Raji (cell line): ENCODE results near the gene SECTM1.

Experiments used
- POLR2A ChIP-seq: IDR thresholded peaks from 2 replicates; pipeline ENCODE4 v1.6.1; 2011; ENCODE audit warnings: low read depth, low read length, control low read depth; ENCODE audit not compliant: insufficient read depth

The SECTM1 gene

DNA sequence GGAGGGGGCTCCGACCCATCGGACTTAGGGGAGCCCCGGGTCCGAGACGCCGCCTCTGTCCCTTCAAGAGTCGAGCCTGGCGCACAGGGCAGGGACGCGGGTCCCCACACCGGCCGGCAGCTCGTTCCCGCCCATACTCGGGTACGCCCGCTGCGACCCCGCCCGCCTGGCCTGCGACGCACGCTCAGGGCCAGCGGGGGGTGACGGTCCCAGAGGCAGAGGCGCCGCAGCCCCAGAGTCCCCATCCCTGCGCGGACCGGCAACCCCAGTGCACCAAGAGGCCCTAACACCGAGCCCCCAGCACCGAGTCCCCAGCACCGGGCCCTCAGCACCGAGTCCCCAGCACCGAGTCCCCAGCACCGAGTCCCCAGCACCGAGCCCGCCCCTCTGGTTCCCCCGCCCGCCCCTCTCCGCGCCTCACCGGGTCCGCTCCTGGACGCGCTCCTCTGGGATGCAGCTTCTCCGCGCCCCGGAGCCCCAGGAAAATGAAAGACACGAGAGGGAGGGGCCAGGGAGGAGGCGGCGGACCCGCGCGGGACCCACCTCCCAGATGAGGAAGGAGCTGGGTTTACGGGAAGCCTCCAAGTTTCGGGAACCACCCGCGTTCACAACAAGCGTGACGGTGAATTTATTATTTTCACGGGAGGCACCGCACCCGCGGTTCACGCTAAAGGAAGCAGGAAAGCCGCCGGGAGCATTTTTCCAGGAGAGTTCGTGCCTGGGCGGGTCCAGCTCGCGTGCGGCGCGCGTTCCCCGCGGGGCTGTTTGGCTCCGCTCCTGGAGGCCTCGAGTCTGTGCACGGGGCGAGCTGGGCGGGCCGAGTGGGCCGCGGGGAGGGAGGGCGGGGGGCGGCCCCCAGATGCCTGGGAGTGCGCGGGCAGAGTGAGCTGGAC is at the start of gene SECTM1:
Gene SECTM1, minus strand, starts transcription at position 488 of the 893 bp plus-strand sequence. CDS start 6,526 bp downstream, outside the sequence.
- TF ChIP-seq POLR2A: no peak

GRCh38 chr17:82382933-82383255 is 49.3 kb upstream of the SECTM1 start:
- TF ChIP-seq POLR2A: no peak

DNA sequence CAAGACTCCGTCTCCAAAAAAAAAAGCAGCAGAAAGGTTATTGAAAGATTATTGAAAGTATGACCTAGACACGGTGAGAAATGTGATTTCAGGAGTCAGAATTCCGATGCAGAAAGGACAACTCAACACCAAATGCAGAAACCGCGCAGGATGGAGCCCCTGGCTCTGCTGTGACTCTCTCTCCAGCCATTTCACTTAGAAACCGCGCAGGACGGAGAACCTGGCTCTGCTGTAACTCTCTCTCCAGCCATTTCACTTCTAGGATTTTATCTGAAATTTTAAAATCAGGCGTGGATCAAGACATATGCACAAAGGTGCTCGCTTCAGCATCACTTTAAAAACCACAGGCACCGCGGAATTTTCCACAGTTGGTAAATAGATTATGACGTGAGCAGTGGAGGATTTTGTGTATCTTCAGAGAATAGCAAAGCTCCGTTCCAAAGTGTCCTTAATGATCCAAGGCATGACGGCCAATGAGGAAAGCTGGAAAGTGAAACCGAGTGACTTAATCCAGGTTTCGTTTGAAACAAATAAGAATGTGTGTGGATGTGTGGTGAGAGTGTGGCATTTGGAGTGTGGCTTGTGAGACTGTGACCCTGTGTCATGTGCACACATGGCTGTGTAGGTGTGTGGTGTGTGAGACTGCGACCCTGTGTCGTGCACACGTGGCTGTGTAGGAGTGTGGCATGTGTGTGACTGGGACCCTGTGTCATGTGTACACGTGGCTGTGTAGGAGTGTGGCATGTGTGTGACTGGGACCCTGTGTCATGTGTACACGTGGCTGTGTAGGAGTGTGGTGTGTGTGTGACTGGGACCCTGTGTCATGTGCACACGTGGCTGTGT is 47.5 kb upstream of the SECTM1 start:
- TF ChIP-seq POLR2A: no peak

DNA sequence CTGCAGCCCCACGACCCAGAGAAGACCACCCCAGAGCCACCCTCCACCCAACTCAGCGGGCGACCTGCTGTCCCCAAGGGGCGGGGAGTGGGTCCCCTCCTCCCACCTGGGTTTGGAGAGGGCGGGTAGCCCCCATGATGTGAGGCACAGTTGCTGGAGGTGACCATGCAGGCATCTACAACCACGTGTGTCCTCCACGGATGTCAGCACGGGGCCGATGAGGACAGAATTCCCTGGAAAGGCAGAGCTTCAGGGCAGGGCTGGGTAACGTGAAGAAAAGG is 45.1 kb upstream of the SECTM1 start:
- TF ChIP-seq POLR2A: no peak

DNA sequence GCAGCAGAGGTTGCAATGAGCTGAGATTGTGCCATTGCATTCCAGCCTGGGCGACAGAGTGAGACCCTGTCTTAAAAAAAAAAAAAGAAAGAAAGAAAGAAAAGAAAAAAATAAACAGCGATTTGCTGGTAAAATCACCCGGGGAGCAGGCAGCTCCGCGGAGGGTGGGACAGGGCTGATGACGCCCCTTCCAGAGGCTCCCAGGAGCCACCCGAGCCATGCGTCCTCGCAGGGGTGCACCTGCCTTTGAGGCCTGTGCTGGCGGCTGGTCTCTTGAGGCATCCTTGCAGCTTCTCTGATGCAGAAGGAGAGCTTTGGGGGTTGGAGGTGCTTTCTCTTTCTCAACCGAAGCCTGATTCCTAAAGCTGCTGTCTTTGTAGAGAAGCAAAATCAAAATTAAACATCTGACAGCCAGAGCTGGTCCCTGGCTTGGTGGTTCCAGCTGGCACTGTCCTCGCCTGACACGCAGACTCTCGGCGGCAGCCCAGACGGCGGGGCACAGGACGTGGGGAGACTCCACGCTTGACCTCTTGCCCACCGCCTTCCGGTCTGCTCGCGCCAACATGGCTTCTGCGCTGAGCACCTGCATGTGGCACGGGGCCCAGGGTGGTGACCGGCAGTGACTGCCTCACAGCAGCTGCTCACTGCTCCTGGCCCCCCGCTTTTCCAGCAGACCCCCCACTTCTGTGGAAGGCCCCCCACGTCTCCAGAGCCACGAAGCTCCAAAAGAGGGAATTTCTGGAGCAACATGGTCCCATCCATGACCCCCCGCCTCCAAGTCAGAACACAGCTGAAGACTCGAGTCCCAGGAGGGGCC is 44.6 kb upstream of the SECTM1 start:
- no peak for TF ChIP-seq POLR2A

DNA sequence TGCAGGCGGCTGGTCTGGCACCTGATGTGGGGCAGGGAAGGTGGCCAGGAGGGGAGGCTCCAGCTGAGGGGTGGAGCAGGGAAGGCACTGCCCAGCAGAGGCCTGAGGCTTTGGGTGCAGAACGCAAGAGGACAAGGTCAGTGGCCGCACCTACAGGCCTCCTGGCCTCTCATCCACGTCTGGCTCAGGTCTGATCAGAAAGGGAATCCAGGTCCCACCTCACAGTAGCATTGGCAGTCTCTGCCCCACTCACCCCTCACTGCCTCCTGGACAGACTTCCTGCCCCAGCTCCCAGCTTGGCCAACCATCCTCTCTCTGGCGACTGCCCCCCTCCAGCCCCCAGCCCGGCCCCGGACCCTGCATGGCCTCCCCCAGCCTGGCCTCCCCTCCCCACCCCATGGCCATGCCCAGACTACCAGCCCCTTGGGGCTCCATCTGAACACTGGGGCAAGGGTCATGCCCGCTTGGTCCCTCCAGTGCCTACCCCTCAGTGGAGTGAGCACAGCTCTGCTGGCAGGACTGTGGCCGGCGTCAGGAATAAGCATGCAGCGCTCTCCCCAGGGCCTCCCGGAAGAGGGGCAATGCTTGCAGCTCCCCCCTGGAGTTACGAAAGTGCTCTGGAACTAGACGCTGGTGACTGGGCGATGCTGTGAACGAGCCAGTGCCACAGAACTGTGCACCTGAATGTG is 42.6 kb upstream of the SECTM1 start:
- TF ChIP-seq POLR2A: no peak

DNA sequence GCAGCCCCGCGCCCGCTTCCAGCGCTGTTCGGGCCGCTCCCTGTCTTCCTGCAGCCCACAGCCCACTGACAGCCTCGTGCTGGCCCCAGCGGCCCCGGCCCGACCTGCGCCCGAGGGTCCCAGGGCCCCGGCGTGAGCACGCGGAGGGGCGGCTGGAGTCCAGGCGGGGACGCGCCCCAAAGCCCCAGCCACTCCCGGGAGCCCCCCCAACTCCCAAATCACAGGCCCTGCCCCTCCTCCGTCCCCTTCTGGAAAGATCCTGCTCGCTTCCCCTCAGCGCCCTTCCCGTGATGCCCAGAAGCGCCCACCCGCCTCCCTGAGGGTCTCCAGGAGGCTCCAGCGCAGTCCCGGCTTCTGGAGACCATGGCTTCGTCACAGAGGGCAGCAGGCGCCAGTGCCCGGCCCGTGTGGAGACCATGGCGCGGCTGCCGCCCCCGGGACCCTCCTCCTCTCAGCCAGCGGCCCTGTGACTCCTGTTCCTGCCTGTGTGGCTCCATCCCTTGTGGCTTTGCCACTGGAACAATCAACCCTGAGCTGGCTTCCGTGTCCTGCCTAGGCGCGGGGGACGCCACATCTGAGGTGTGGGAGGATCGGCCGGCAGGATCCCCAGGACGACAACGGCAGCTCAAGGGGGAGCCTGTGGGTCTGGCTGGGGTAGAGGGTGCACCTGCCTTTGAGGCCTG is 41.9 kb upstream of the SECTM1 start:
- no peak for TF ChIP-seq POLR2A

DNA sequence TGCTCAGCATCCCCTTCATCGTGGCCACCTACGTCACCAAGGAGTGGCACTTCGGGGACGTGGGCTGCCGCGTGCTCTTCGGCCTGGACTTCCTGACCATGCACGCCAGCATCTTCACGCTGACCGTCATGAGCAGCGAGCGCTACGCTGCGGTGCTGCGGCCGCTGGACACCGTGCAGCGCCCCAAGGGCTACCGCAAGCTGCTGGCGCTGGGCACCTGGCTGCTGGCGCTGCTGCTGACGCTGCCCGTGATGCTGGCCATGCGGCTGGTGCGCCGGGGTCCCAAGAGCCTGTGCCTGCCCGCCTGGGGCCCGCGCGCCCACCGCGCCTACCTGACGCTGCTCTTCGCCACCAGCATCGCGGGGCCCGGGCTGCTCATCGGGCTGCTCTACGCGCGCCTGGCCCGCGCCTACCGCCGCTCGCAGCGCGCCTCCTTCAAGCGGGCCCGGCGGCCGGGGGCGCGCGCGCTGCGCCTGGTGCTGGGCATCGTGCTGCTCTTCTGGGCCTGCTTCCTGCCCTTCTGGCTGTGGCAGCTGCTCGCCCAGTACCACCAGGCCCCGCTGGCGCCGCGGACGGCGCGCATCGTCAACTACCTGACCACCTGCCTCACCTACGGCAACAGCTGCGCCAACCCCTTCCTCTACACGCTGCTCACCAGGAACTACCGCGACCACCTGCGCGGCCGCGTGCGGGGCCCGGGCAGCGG is 41.2 kb upstream of the SECTM1 start:
- TF ChIP-seq POLR2A: no peak

DNA sequence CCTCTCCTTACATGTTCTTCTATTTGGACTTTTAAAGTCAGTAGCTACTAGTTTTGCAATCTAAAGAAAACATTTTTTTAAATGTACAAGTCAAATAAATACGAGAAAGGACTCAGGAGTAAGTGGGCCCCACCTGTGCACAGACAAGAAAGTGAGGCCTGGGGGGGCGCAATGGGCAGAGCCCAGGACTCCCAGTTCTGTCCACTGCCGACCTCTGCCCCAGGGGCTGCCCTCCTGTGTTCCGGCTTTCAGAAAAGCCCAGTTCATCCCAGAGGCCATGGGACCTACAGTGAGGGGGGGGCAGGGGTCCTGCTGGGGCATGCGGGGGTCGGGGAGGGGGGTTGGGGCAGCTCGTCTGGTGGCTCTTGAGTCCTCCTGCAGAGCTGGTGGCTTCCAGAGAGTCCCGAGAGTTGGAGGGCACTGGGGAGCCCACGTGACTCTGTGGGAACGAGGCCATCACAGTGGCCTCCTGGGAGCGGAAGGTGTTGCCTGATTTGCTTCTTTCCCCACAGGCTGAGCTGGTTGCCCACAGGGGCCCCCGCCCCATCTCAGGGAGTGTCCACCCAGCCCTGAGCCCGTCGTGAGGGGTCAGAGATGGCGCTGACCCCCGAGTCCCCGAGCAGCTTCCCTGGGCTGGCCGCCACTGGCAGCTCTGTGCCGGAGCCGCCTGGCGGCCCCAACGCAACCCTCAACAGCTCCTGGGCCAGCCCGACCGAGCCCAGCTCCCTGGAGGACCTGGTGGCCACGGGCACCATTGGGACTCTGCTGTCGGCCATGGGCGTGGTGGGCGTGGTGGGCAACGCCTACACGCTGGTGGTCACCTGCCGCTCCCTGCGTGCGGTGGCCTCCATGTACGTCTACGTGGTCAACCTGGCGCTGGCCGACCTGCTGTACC is 40.4 kb upstream of the SECTM1 start:
- TF ChIP-seq POLR2A: no peak

GRCh38 chr17:82372249-82373071 is 38.9 kb upstream of the SECTM1 start:
- no peak for TF ChIP-seq POLR2A

DNA sequence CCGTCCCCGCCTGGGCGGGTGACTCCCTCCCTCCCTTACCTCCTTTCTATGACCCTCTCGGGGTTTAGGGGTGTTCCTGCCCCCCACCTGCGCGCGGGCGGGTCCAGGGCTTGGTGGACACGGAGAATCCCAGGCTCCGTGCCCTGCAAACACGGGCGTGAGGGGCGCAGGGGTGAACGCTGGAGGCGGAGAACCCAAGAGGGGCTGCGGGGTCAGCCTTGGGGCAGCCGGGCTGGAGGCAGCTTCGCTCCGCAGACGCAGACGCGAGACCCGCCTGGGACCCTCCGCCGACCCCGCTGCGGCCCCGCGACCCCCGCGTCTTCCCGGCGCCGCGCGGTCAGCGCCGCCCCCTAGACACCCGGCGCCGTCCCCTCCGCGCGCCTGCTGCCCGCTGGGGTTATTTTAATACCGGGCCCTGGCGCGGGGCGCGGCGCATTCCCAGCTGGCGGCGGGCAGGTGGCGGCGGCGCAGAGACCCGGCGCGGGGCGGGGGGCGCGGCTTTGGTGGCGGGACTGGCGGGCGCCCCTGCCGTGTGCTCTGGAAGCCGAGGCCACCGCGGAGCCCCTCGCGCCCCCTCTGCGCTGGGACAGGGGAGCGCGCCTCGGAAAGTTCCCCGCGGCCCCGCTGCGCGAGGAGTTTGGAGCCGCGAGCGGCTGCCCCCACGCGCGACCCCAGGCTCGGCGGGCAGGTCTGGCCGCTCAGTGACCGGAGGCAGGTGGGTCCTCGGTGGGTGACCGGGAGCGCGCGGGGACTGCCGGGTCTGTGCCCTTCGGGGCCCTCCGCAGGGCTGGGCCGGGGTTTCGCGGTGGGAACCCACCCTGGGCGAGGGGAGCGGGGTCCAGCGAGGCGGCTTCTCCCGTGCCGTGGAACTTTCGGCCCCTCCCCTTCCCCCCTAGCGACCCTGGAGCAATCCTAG is 38.0 kb upstream of the SECTM1 start, which contains the start of gene UTS2R:
Gene UTS2R, plus strand, starts transcription at position 433 of the 916 bp plus-strand sequence. CDS start 2,560 bp downstream, outside the sequence.
- no peak for TF ChIP-seq POLR2A
